SK-N-SH treated with all-trans-retinoic acid at 6 μM for 48 hours (cell line): ENCODE measurements around the gene IFNL2.

Experiments
- ARNTL ChIP-seq: fragments of 450-650 bp; formaldehyde crosslinking; IDR thresholded peaks from 2 replicates; pipeline ENCODE4 v1.5.0; 2020; ENCODE audit warnings: low read depth, mild to moderate bottlenecking, moderate library complexity, borderline replicate concordance
- CREB5 ChIP-seq: fragments of 250-450 bp; sonication (Bioruptor Pico); IDR thresholded peaks from 2 replicates; pipeline ENCODE4 v1.5.1; 2020; ENCODE audit warnings: low read depth, mild to moderate bottlenecking, moderate library complexity
- GLIS3 ChIP-seq: fragments of 250-450 bp; sonication (Bioruptor Pico); IDR thresholded peaks from 2 replicates; pipeline ENCODE4 v1.5.0; 2020; ENCODE audit warnings: mild to moderate bottlenecking, moderate library complexity
- ISL1 ChIP-seq: fragments of 250-450 bp; sonication (Bioruptor Pico); IDR thresholded peaks from 2 replicates; pipeline ENCODE4 v2.1.2; 2022; ENCODE audit warnings: mild to moderate bottlenecking, moderate library complexity
- PATZ1 ChIP-seq: fragments of 250-450 bp; sonication (Bioruptor Pico); IDR thresholded peaks from 2 replicates; pipeline ENCODE4 v1.8.0; 2020; ENCODE audit warnings: mild to moderate bottlenecking, moderate library complexity, borderline replicate concordance
- RARB ChIP-seq: fragments of 250-450 bp; sonication (Bioruptor Pico); IDR thresholded peaks from 2 replicates; pipeline ENCODE4 v1.8.0; 2021; ENCODE audit warnings: mild to moderate bottlenecking, moderate library complexity
- SNAI2 ChIP-seq: fragments of 250-450 bp; sonication (Bioruptor Pico); IDR thresholded peaks from 2 replicates; pipeline ENCODE4 v1.5.0; 2020; ENCODE audit warnings: mild to moderate bottlenecking, moderate library complexity
- ZFP3 ChIP-seq: fragments of 250-450 bp; sonication (Bioruptor Pico); IDR thresholded peaks from 2 replicates; pipeline ENCODE4 v1.5.0; 2020; ENCODE audit warnings: mild to moderate bottlenecking, moderate library complexity
- ZFP30 ChIP-seq: fragments of 450-650 bp; formaldehyde crosslinking; IDR thresholded peaks from 2 replicates; pipeline ENCODE4 v1.5.0; 2022; ENCODE audit warnings: mild to moderate bottlenecking, moderate library complexity
- ZNF565 ChIP-seq: fragments of 450-650 bp; formaldehyde crosslinking; conservative IDR thresholded peaks from 2 replicates; pipeline ENCODE4 v1.5.0; 2020; ENCODE audit warnings: low read depth, mild to moderate bottlenecking, moderate library complexity
- ZNF70 ChIP-seq: fragments of 450-650 bp; formaldehyde crosslinking; IDR thresholded peaks from 2 replicates; pipeline ENCODE4 v1.5.0; 2020; ENCODE audit warnings: mild to moderate bottlenecking, moderate library complexity
- ZNF8 ChIP-seq: fragments of 450-650 bp; formaldehyde crosslinking; IDR thresholded peaks from 2 replicates; pipeline ENCODE4 v1.5.0; 2020; ENCODE audit warnings: mild to moderate bottlenecking, moderate library complexity
- TF ChIP-seq, protein P1 (sequence below): fragments of 250-450 bp; sonication (Bioruptor Pico); IDR thresholded peaks from 2 replicates; pipeline ENCODE4 v1.8.0; 2021; ENCODE audit warnings: low read depth, mild to moderate bottlenecking, moderate library complexity, borderline replicate concordance

DNA sequence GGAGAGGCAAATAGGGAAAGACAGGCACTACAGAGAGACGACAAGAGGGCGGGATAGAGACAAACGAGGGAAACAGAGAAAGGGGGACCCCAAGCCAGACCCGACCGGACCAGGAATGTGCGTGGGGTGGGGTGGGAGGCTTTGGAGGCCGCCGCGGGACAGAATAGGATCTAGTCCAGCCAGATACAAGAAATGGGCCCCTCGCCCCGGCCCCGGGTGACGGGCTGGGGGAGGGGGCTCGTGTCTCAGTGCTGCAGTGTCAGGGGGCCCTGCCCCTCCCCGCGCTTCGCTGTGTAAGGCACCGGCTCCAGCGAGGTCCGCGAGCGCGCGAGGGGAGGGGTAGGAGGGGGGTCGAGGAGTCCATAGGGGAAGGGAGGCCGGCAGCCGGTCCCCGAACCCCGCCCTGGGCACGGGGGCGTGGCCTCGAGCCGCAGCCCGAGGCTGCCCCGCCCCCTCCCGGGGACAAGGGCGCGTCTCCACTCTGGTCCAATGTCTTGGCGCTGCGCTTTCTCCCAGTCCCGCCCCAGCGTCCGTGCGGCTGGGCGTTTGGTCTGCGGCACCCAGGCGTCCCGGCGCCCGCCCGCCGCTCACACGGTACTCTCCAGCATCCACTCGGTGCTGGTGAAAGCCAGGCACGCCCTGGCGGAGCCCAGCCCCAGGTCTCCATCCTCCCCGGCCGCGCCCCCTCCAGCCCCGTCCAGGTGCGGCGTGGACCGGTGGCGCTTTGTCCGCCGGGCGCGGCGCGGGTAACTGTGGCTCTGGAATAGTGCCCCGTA is 39.0 kb downstream of the IFNL2 start:
- TF ChIP-seq ARNTL (CRISPR knock-in tag), result no peak
- TF ChIP-seq PATZ1 (CRISPR knock-in tag), result no peak
- TF ChIP-seq ZNF8 (CRISPR knock-in tag), result no peak
- no peak for TF ChIP-seq CREB5 (CRISPR knock-in tag)
- no peak for TF ChIP-seq ZNF70
- TF ChIP-seq GLIS3 (CRISPR knock-in tag), result no peak
- no peak for TF ChIP-seq ZFP3 (CRISPR knock-in tag)
- TF ChIP-seq, protein P1, sequence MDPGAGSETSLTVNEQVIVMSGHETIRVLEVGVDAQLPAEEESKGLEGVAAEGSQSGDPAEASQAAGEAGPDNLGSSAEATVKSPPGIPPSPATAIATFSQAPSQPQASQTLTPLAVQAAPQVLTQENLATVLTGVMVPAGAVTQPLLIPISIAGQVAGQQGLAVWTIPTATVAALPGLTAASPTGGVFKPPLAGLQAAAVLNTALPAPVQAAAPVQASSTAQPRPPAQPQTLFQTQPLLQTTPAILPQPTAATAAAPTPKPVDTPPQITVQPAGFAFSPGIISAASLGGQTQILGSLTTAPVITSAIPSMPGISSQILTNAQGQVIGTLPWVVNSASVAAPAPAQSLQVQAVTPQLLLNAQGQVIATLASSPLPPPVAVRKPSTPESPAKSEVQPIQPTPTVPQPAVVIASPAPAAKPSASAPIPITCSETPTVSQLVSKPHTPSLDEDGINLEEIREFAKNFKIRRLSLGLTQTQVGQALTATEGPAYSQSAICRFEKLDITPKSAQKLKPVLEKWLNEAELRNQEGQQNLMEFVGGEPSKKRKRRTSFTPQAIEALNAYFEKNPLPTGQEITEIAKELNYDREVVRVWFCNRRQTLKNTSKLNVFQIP (CRISPR knock-in tag), result no peak
- no peak for TF ChIP-seq SNAI2 (CRISPR knock-in tag)
- no peak for TF ChIP-seq ISL1 (CRISPR knock-in tag)
- TF ChIP-seq RARB, result no peak
- no peak for TF ChIP-seq ZNF565 (CRISPR knock-in tag)
- no peak for TF ChIP-seq ZFP30
